OCI-LY7 (cell line): ENCODE data around the gene MAML1. TPM values are rescaled to one million over a fixed set of nuclear protein-coding genes. Genes with fewer than 3 reads are reported as not detected.

Source experiments
- BruUV-seq: library from RNA; stranded (reverse); fragments of 400-500 nt; replicated peaks from 2 replicates; lab custom pipeline; 2021; lab: Mats Ljungman, UMichigan
- CTCF ChIA-PET: fragments of 300-600 bp; sonication (Branson Sonifier 250); formaldehyde crosslinking; loops from one replicate; lab custom pipeline; 2022; ENCODE audit warnings: antibody characterized with exemption; ENCODE audit not compliant: unreplicated experiment; lab: Charles Lee
- POLR2A ChIA-PET: fragments of 300-600 bp; sonication (Branson Sonifier 250); formaldehyde crosslinking; loops from one replicate; lab custom pipeline; 2022; ENCODE audit warnings: antibody characterized with exemption; lab: Charles Lee
- DNase-seq: peaks from one replicate; pipeline ENCODE4 v3.0.0-alpha.2; 2015; ENCODE audit warnings: low spot score
- H2AFZ ChIP-seq: fragments of 200-600 bp; sonication (generic), shearing (Covaris generic); 2 replicates; pipeline ENCODE4 v1.6.1; 2014; ENCODE audit warnings: mild to moderate bottlenecking, antibody characterized with exemption, low read length, moderate library complexity
- H3K27ac ChIP-seq: fragments of 200-600 bp; sonication (generic); 2 replicates; pipeline ENCODE4 v1.5.1; 2014; ENCODE audit warnings: mixed run types, low read depth, mild to moderate bottlenecking, moderate library complexity, low read length, inconsistent platforms; ENCODE audit not compliant: poor library complexity, severe bottlenecking
- H3K36me3 ChIP-seq: fragments of 200-600 bp; sonication (generic); 2 replicates; pipeline ENCODE4 v1.6.1; 2014; ENCODE audit warnings: mild to moderate bottlenecking, antibody characterized with exemption, low read length, moderate library complexity, mixed read lengths; ENCODE audit not compliant: insufficient read depth
- H3K4me1 ChIP-seq: fragments of 200-600 bp; sonication (generic); 2 replicates; pipeline ENCODE4 v1.5.1; 2014; ENCODE audit warnings: mild to moderate bottlenecking, low read length; ENCODE audit not compliant: insufficient read depth, poor library complexity, severe bottlenecking
- H3K4me2 ChIP-seq: fragments of 200-600 bp; sonication (generic); 2 replicates; pipeline ENCODE4 v1.6.1; 2014; ENCODE audit warnings: mild to moderate bottlenecking, low read length
- H3K4me3 ChIP-seq: fragments of 200-600 bp; sonication (generic); 2 replicates; pipeline ENCODE4 v1.5.1; 2014; ENCODE audit warnings: mild to moderate bottlenecking, low read depth, low read length; ENCODE audit not compliant: poor library complexity, severe bottlenecking
- H3K79me2 ChIP-seq: fragments of 200-600 bp; sonication (generic); 2 replicates; pipeline ENCODE4 v1.6.1; 2016; ENCODE audit warnings: low read depth, mild to moderate bottlenecking, low read length, moderate library complexity, mixed read lengths; ENCODE audit not compliant: insufficient read depth
- H3K9me2 ChIP-seq: fragments of 200-600 bp; sonication (generic); 2 replicates; pipeline ENCODE4 v1.6.1; 2016; ENCODE audit warnings: mild to moderate bottlenecking, low read length, mixed read lengths; ENCODE audit not compliant: insufficient read depth
- H3K9me3 ChIP-seq: fragments of 200-600 bp; sonication (generic); 2 replicates; pipeline ENCODE4 v1.6.1; 2014; ENCODE audit warnings: mild to moderate bottlenecking, mixed run types, low read length, mixed read lengths
- H4K20me1 ChIP-seq: fragments of 200-600 bp; sonication (generic); 2 replicates; pipeline ENCODE4 v1.6.1; 2014; ENCODE audit warnings: mild to moderate bottlenecking, antibody characterized with exemption, low read length, moderate library complexity, mixed read lengths; ENCODE audit not compliant: insufficient read depth
- EZH2phosphoT487 ChIP-seq: fragments of 200-600 bp; sonication (generic); IDR thresholded peaks from 2 replicates; pipeline ENCODE4 v1.6.1; 2018; ENCODE audit warnings: low read depth, borderline replicate concordance, mild to moderate bottlenecking, mixed run types, antibody characterized with exemption, low read length, moderate library complexity, mixed read lengths
- intact Hi-C: fragments of 100-400 bp; cut with micrococcal nuclease; formaldehyde crosslinking; loops from one replicate; pipeline ENCODE4 v1.10.0; 2022; ENCODE audit not compliant: unreplicated experiment
- total RNA-seq, 2 experiments: library from RNA; depleted of rRNA in 1 of 2; stranded (reverse); fragments of >200 nt in 1 of 2; shearing (Covaris generic) in 1 of 2; gene quantifications; 2 replicates each; pipeline ENCODE4 v1.2.3, GENCODE V29; 2014 to 2022
- TF ChIP-seq, protein P1 (sequence below): fragments of 200-600 bp; sonication (generic); conservative IDR thresholded peaks from 2 replicates; pipeline ENCODE4 v1.5.1; 2014; ENCODE audit warnings: mild to moderate bottlenecking, antibody characterized with exemption, low read length, moderate library complexity, mixed read lengths

Gene MAML1
- total RNA-seq, 2 experiments from 2014 or later: 17.0 to 27.4 TPM

DNA sequence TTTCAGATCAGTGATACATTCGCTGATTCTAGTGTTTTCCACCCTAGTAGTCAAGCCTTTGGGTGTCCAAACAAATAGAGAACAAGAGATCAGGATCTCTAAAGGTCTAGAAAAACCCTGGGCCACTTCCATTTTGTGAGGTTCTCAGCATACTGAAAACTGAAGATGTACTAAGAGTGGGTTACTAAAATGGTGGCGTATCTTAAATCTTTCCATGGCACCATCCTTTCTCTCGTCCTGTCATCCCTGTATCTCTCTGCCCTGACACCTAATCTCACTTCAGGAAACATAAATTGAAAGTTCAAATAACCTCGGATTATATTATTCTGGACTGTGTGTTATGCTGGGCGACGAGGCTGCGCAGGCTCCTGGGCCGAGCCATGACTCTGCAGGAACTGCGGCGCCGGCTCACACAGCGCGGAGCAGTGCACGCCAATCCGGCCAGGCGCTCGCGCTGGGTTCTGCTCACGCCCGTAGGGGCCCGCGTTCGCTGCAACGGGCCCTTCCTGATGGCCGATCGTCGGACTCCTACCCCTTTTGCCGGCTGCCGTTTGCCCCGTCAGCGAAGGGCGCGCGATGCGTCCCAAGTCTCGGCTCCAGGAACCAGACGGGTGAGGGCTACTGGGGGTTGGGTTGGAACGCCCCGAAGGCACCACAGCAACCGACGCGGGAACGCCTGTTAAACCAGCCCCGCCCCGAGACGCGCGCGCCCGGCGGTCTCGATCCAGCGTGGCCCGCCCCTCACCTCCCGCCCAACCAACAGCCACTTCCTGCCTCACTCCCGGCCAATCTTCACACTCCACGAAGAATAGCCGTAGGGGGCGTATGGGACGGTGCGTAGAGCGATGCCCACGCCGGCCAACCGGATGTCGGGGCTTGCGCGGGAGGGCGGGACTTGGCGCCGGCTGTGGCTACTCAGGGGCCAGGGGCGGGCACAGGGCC lies 34.4 kb upstream of the MAML1 start:
- POLR2A ChIA-PET: interaction anchor here (1.1 to 1.9 kb wide), 3 partner anchors 16 to 75 kb away, joined by 3 to 13 read pairs (median 4); partner anchors contain the start of gene CBY3
- Histone ChIP-seq H3K36me3 (peaks cover 41% of the 10 kb centered on the region), H4K20me1 (peaks cover 8% of the 10 kb centered on the region; the same call in 1 of the 2 replicates), H3K79me2 (peaks cover 45% of the 10 kb centered on the region), H3K4me1 (peaks cover 24% of the 10 kb centered on the region), H3K4me2 (peak overlapping the region; percentile 90), H3K4me3 (peak overlapping the region; percentile 82), H3K27ac (peak overlapping the region; percentile 78), H3K9me2 (no peaks in the 10 kb centered on the region), H2AFZ (peak overlapping the region; percentile 82), H3K9me3 (peaks cover 4% of the 10 kb centered on the region; the same call in 1 of the 2 replicates)
- TF ChIP-seq, protein P1, sequence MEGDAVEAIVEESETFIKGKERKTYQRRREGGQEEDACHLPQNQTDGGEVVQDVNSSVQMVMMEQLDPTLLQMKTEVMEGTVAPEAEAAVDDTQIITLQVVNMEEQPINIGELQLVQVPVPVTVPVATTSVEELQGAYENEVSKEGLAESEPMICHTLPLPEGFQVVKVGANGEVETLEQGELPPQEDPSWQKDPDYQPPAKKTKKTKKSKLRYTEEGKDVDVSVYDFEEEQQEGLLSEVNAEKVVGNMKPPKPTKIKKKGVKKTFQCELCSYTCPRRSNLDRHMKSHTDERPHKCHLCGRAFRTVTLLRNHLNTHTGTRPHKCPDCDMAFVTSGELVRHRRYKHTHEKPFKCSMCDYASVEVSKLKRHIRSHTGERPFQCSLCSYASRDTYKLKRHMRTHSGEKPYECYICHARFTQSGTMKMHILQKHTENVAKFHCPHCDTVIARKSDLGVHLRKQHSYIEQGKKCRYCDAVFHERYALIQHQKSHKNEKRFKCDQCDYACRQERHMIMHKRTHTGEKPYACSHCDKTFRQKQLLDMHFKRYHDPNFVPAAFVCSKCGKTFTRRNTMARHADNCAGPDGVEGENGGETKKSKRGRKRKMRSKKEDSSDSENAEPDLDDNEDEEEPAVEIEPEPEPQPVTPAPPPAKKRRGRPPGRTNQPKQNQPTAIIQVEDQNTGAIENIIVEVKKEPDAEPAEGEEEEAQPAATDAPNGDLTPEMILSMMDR: no peak
- no peak for TF ChIP-seq EZH2phosphoT487
- DNase-seq: peak; percentile 99
- BruUV-seq: TSS peak; percentile 95
- CTCF ChIA-PET: no interaction called here
- intact Hi-C loops: loop anchor here (1.0 kb wide), 2 partner anchors 20 to 34 kb away; partner anchors contain the start of gene MAML1

DNA sequence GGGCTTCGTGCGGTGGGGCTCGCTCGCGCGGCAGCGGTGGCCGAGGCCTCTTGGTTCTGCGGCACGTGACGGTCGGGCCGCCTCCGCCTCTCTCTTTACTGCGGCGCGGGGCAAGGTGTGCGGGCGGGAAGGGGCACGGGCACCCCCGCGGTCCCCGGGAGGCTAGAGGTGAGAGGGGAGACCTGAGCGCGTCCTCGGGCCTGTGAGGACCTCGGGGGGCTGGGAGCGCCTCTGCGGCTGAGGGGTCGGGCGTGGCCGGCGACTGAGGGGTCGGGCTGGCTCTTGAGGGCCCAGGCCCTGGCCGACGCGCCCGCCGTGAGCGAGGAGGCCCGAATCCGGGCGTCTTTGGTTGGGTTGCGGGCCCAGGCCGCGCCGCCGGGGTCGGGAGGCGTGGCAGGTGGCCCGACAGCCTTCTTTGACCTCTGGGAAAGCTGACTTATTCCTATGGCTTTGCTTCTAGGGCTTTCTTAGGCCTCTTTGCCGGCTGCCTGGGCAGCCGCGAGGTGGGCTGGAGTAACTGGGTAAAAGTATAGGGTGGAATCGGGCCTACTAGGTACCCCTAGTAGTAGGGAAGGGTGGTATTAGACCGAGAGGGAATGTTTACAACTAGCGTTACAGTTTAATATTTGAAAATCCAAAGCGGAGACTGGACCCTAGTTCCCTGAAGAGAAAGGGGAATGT lies 33.5 kb upstream of the MAML1 start, which contains the start of gene CANX:
Gene CANX (plus strand): TSS at position 33 of the 681 bp plus-strand sequence. CDS start 6,715 bp downstream, outside the sequence.
- DNase-seq: no peak
- peaks cover 4% of the 10 kb centered on the region; the same call in 1 of the 2 replicates for H3K9me3 ChIP-seq
- peaks cover 24% of the 10 kb centered on the region for H3K4me1 ChIP-seq
- H3K4me2 ChIP-seq: peak within 1 kb of the TSS; percentile 96
- peak within 1 kb of the TSS; percentile 78 for H3K27ac ChIP-seq
- peaks cover 53% of the 10 kb centered on the region for H3K79me2 ChIP-seq
- H3K36me3 ChIP-seq: peaks cover 49% of the 10 kb centered on the region
- ChIA-PET POLR2A (interaction anchor here (0.7 to 1.5 kb wide), 2 partner anchors 14 to 22 kb away, joined by 3 to 6 read pairs; no protein-coding TSS in a partner anchor), CTCF (no interaction called here)
- intact Hi-C loops: loop anchor here (1.0 kb wide), 2 partner anchors 21 to 33 kb away; partner anchors contain the start of gene MAML1
- H3K4me3 ChIP-seq: peak within 1 kb of the TSS; percentile 82
- H3K9me2 ChIP-seq: no peaks in the 10 kb centered on the region
- H4K20me1 ChIP-seq: peaks cover 8% of the 10 kb centered on the region; the same call in 1 of the 2 replicates
- TF ChIP-seq, protein P1: no peak
- TF ChIP-seq EZH2phosphoT487: no peak
- no TSS peak for BruUV-seq
- peak within 1 kb of the TSS; percentile 82 for H2AFZ ChIP-seq
